ENCODE data around the gene VIL1.

GRCh38 chr2:218404351-218405085 is 14.4 kb upstream of the VIL1 start:
- TF ChIP-seq CTCF (IDR thresholded peaks at IDR 0.05) (no peak), POLR2A (IDR thresholded peaks at IDR 0.05) (no peak)

Data from adrenal gland (tissue), 5 donors.